ENCODE measurements around the gene NANOS3.
"Not testable (repeated sequence)": the region's sequence is repeated elsewhere in the genome, so short reads cannot be mapped to it uniquely, and the experiment has no call there.

The NANOS3 gene

GRCh38 chr19:13920940-13921747 lies 44.2 kb downstream of the NANOS3 start:
- no peak for DNase-seq (ENCODE audit: low read depth, low spot score)

- not testable (repeated sequence) for DNase-seq (ENCODE audit: low read depth, low spot score)
These were observed 45.2 kb downstream of the NANOS3 start for GRCh38 chr19:13922118-13922517.

- DNase-seq (ENCODE audit: low read depth, low spot score) = no peak
These were observed 46.5 kb downstream of the NANOS3 start for GRCh38 chr19:13923194-13923987.

- DNase-seq (ENCODE audit: low read depth, low spot score) = no peak
These were observed 49.1 kb downstream of the NANOS3 start for GRCh38 chr19:13926010-13926409.

GRCh38 chr19:13926715-13927114 lies 49.8 kb downstream of the NANOS3 start:
- DNase-seq (ENCODE audit: low read depth, low spot score) = no peak

- no peak for DNase-seq (ENCODE audit: low read depth, low spot score)
These were observed 52.4 kb downstream of the NANOS3 start for GRCh38 chr19:13929340-13929739.

GRCh38 chr19:13929956-13930355 lies 53.0 kb downstream of the NANOS3 start:
- DNase-seq (ENCODE audit: low read depth, low spot score) = no peak

Data from smooth muscle cell of the brain vasculature (primary cell).